H1 (cell line): ENCODE data around the gene TIAM2. TPM values are rescaled to one million over a fixed set of nuclear protein-coding genes. Genes with fewer than 3 reads are reported as not detected.

Experiments
- CTCF ChIA-PET: fragments of 300-600 bp; sonication (Branson Sonifier 250); formaldehyde crosslinking; loops from one replicate; lab custom pipeline; 2021; ENCODE audit not compliant: partially characterized antibody; lab: Charles Lee
- POLR2A ChIA-PET: fragments of 300-600 bp; sonication (Branson Sonifier 250); formaldehyde crosslinking; loops from one replicate; lab custom pipeline; 2021; ENCODE audit warnings: inconsistent platforms; ENCODE audit not compliant: partially characterized antibody; lab: Charles Lee
- DNase-seq, 2 experiments: peaks; one replicate each; pipeline versions ENCODE4 v3.0.0 to v3.0.0-alpha.2; 2010 to 2022; ENCODE audit warnings: low spot score in 2 of 2, low read depth in 1 of 2, mixed read lengths in 1 of 2
- FAIRE-seq: peaks from 2 replicates; lab custom pipeline; 2011; peaks lifted over from hg19 to GRCh38; lab: Jason Lieb, UNC
- H2AFZ ChIP-seq: 2 replicates; pipeline ENCODE4 v1.8.1; 2012; ENCODE audit warnings: low read length, inconsistent platforms
- H2AK5ac ChIP-seq: 2 replicates; pipeline ENCODE4 v1.6.1; 2013; ENCODE audit warnings: low read depth, low read length
- H2BK120ac ChIP-seq: replicated peaks from 2 replicates; pipeline ENCODE3; 2013; ENCODE audit warnings: low read depth, low read length, inconsistent platforms
- H2BK12ac ChIP-seq: 2 replicates; pipeline ENCODE4 v1.6.1; 2013; ENCODE audit warnings: low read depth, low read length
- H2BK15ac ChIP-seq: 2 replicates; pipeline ENCODE4 v1.6.1; 2013; ENCODE audit warnings: low read length
- H2BK20ac ChIP-seq: 2 replicates; pipeline ENCODE4 v1.6.1; 2013; ENCODE audit warnings: low read length
- H2BK5ac ChIP-seq: 2 replicates; pipeline ENCODE4 v1.6.1; 2013; ENCODE audit warnings: low read depth, low read length
- H3K14ac ChIP-seq: 2 replicates; pipeline ENCODE4 v1.6.1; 2013; ENCODE audit warnings: inconsistent platforms; ENCODE audit not compliant: insufficient read length
- H3K18ac ChIP-seq: 2 replicates; pipeline ENCODE4 v1.6.1; 2013; ENCODE audit warnings: low read length; ENCODE audit errors: extremely low read depth
- H3K23ac ChIP-seq: 2 replicates; pipeline ENCODE4 v1.6.1; 2013; ENCODE audit warnings: inconsistent platforms; ENCODE audit not compliant: insufficient read length
- H3K23me2 ChIP-seq: 2 replicates; pipeline ENCODE4 v1.6.1; 2013; ENCODE audit warnings: low read depth, low read length
- H3K27ac ChIP-seq: 2 replicates; pipeline ENCODE4 v1.6.1; 2011; ENCODE audit warnings: low read depth, low read length, inconsistent platforms
- H3K27me3 ChIP-seq, 4 experiments: replicated peaks in 1 of 4; 1 replicate in 1 of 4; 2 replicates in 3 of 4; pipeline versions ENCODE4 v1.6.1 to v1.8.1; 2011 to 2013; ENCODE audit warnings: low read length in 3 of 4, mild to moderate bottlenecking in 3 of 4, inconsistent platforms in 2 of 4, mixed read lengths in 2 of 4, moderate library complexity in 1 of 4; ENCODE audit not compliant: control insufficient read depth in 3 of 4, insufficient read depth in 3 of 4; ENCODE audit errors: extremely low read depth in 1 of 4
- H3K36me3 ChIP-seq, 4 experiments: 2 replicates each; pipeline versions ENCODE4 v1.6.1 to v1.8.1; 2011 to 2013; ENCODE audit warnings: mild to moderate bottlenecking in 4 of 4, low read length in 3 of 4, moderate library complexity in 2 of 4, control low read depth in 1 of 4, inconsistent platforms in 1 of 4; ENCODE audit not compliant: insufficient read depth in 4 of 4, control insufficient read depth in 2 of 4
- H3K4ac ChIP-seq: replicated peaks from 2 replicates; pipeline ENCODE3; 2013; ENCODE audit warnings: low read length, low read depth, mixed read lengths, inconsistent platforms; ENCODE audit not compliant: insufficient read length
- H3K4me1 ChIP-seq, 4 experiments: replicated peaks in 1 of 4; 1 replicate in 1 of 4; 2 replicates in 3 of 4; pipeline versions ENCODE4 v1.6.1 to v1.8.1; 2011 to 2013; ENCODE audit warnings: low read length in 3 of 4, inconsistent platforms in 2 of 4, mixed read lengths in 1 of 4; ENCODE audit not compliant: insufficient read depth in 4 of 4, control insufficient read depth in 3 of 4
- H3K4me2 ChIP-seq, 2 experiments: 2 replicates each; pipeline versions ENCODE4 v1.6.1 to v1.8.1; 2011 to 2013; ENCODE audit warnings: low read depth in 2 of 2, low read length in 2 of 2, control low read depth in 1 of 2, inconsistent platforms in 1 of 2, mild to moderate bottlenecking in 1 of 2; ENCODE audit not compliant: insufficient read depth in 1 of 2
- H3K4me3 ChIP-seq, 4 experiments: fragments of 200-600, 300-600 bp in 1 of 4; sonication (generic), shearing (Covaris generic), sonication (Bioruptor Twin) in 1 of 4; 2 replicates each; pipeline versions ENCODE4 v1.5.1 to v1.8.1; 2011 to 2016; ENCODE audit warnings: low read length in 4 of 4, low read depth in 3 of 4, control low read depth in 2 of 4, inconsistent platforms in 2 of 4, mild to moderate bottlenecking in 2 of 4, mixed read lengths in 1 of 4, moderate library complexity in 1 of 4; ENCODE audit not compliant: insufficient read depth in 2 of 4; ENCODE audit errors: extremely low read depth in 1 of 4
- H3K56ac ChIP-seq: replicated peaks from 2 replicates; pipeline ENCODE3; 2013; ENCODE audit warnings: low read depth, mild to moderate bottlenecking, mixed read lengths, low read length, inconsistent platforms; ENCODE audit not compliant: insufficient read length
- H3K79me1 ChIP-seq: 2 replicates; pipeline ENCODE4 v1.6.1; 2013; ENCODE audit warnings: low read depth, low read length, control low read depth
- H3K79me2 ChIP-seq, 2 experiments: 2 replicates each; pipeline versions ENCODE4 v1.6.1 to v1.8.1; 2012 to 2013; ENCODE audit warnings: low read length in 2 of 2, mild to moderate bottlenecking in 2 of 2, inconsistent platforms in 1 of 2; ENCODE audit not compliant: insufficient read depth in 2 of 2, control insufficient read depth in 1 of 2
- H3K9ac ChIP-seq, 4 experiments: replicated peaks in 1 of 4; 1 replicate in 1 of 4; 2 replicates in 3 of 4; pipeline versions ENCODE4 v1.6.1 to v1.8.1; 2011 to 2013; ENCODE audit warnings: low read depth in 3 of 4, low read length in 3 of 4, control low read depth in 2 of 4, mild to moderate bottlenecking in 2 of 4, moderate library complexity in 2 of 4, inconsistent platforms in 1 of 4; ENCODE audit errors: extremely low read depth in 1 of 4
- H3K9me3 ChIP-seq, 2 experiments: 2 replicates each; pipeline versions ENCODE4 v1.6.1 to v1.8.1; 2012 to 2013; ENCODE audit warnings: mild to moderate bottlenecking in 2 of 2, moderate library complexity in 2 of 2, control low read depth in 1 of 2, inconsistent platforms in 1 of 2, low read depth in 1 of 2, low read length in 1 of 2, mixed read lengths in 1 of 2; ENCODE audit not compliant: insufficient read depth in 2 of 2
- H4K20me1 ChIP-seq, 2 experiments: replicated peaks in 1 of 2; 2 replicates each; pipeline versions ENCODE3 to v1.8.1; 2011 to 2013; ENCODE audit warnings: inconsistent platforms in 2 of 2, low read length in 2 of 2, mild to moderate bottlenecking in 1 of 2; ENCODE audit not compliant: insufficient read depth in 2 of 2, control insufficient read depth in 1 of 2
- H4K5ac ChIP-seq: 2 replicates; pipeline ENCODE4 v1.6.1; 2013; ENCODE audit warnings: low read length, low read depth, mixed read lengths, inconsistent platforms; ENCODE audit not compliant: insufficient read length
- H4K8ac ChIP-seq: 2 replicates; pipeline ENCODE4 v1.8.0; 2013; ENCODE audit warnings: mild to moderate bottlenecking, moderate library complexity, low read length, inconsistent platforms; ENCODE audit not compliant: insufficient read depth; ENCODE audit errors: extremely low read depth
- H4K91ac ChIP-seq: replicated peaks from 2 replicates; pipeline ENCODE3; 2013; ENCODE audit warnings: low read length, mixed read lengths, inconsistent platforms; ENCODE audit not compliant: insufficient read length
- BCL11A ChIP-seq, 2 experiments: IDR thresholded peaks; one replicate each; pipeline ENCODE4 v1.6.1; 2011; ENCODE audit warnings: low read depth in 2 of 2, low read length in 2 of 2, mild to moderate bottlenecking in 2 of 2
- CBX5 ChIP-seq: fragments of 300-800, 300-1000 bp; sonication (generic); IDR thresholded peaks from 2 replicates; pipeline ENCODE4 v1.7.1; 2016; ENCODE audit warnings: antibody characterized with exemption, low read length, low read depth
- CEBPB ChIP-seq: IDR thresholded peaks from 2 replicates; pipeline ENCODE4 v1.6.1; 2012; ENCODE audit warnings: low read depth, low read length
- EP300 ChIP-seq, 2 experiments: IDR thresholded peaks; 1 replicate in 1 of 2; 2 replicates in 1 of 2; pipeline ENCODE4 v1.6.1; 2011 to 2012; ENCODE audit warnings: low read depth in 2 of 2, low read length in 2 of 2, mild to moderate bottlenecking in 2 of 2, borderline replicate concordance in 1 of 2, inconsistent platforms in 1 of 2, moderate library complexity in 1 of 2
- HDAC2 ChIP-seq, 2 experiments: fragments of 300-600 bp in 1 of 2; sonication (generic) in 1 of 2; IDR thresholded peaks; 2 replicates each; pipeline ENCODE4 v1.6.1; 2011 to 2012; ENCODE audit warnings: low read depth in 2 of 2, low read length in 2 of 2, mild to moderate bottlenecking in 2 of 2, moderate library complexity in 2 of 2, borderline replicate concordance in 1 of 2, inconsistent platforms in 1 of 2
- HDAC6 ChIP-seq: IDR thresholded peaks from one replicate; pipeline ENCODE4 v1.7.1; 2012; ENCODE audit warnings: low read depth, mild to moderate bottlenecking, inconsistent platforms, low read length, moderate library complexity
- JUND ChIP-seq: IDR thresholded peaks from 2 replicates; pipeline ENCODE4 v1.6.1; 2011; ENCODE audit warnings: mild to moderate bottlenecking, improper control_type of control experiment, low read length
- KDM1A ChIP-seq: fragments of 200-600, 300-600 bp; sonication (generic); IDR thresholded peaks from 2 replicates; pipeline ENCODE4 v1.7.1; 2016; ENCODE audit warnings: mild to moderate bottlenecking, low read length, borderline replicate concordance
- KDM5A ChIP-seq: fragments of 200-600 bp; IDR thresholded peaks from 2 replicates; pipeline ENCODE4 v1.7.1; 2012; ENCODE audit warnings: mild to moderate bottlenecking, low read length, inconsistent platforms, mixed read lengths
- RBBP5 ChIP-seq: IDR thresholded peaks from 2 replicates; pipeline ENCODE4 v1.7.1; 2012; ENCODE audit warnings: low read depth, mild to moderate bottlenecking, inconsistent platforms, low read length, moderate library complexity, borderline replicate concordance
- RFX5 ChIP-seq: IDR thresholded peaks from 2 replicates; pipeline ENCODE4 v1.6.1; 2011; ENCODE audit warnings: low read depth, low read length, improper control_type of control experiment, borderline replicate concordance
- SIX5 ChIP-seq: IDR thresholded peaks from 2 replicates; pipeline ENCODE4 v1.6.1; 2011; ENCODE audit warnings: mild to moderate bottlenecking, low read depth, low read length
- TBP ChIP-seq: IDR thresholded peaks from 2 replicates; pipeline ENCODE4 v1.6.1; 2011; ENCODE audit warnings: low read depth, low read length, improper control_type of control experiment
- ZNF274 ChIP-seq: IDR thresholded peaks from 2 replicates; pipeline ENCODE4 v1.7.0; 2012; ENCODE audit warnings: low read length, borderline replicate concordance; ENCODE audit errors: extremely low read depth
- WGBS, 2 experiments: shearing (Covaris generic) in 1 of 2; methylation state at CpG; one replicate each; pipeline versions ENCODE4 v1.1.6 to v1.1.7; 2013 to 2015; ENCODE audit warnings: low lambda C conversion rate in 2 of 2, mixed read lengths in 2 of 2, inconsistent platforms in 1 of 2, low coverage in 1 of 2, missing lambda C conversion rate in 1 of 2; ENCODE audit not compliant: insufficient replicate concordance in 2 of 2, insufficient coverage in 1 of 2, insufficient read length in 1 of 2; ENCODE audit errors: extremely low coverage in 1 of 2, missing lambda C conversion rate in 1 of 2; 5-methylcytosine and 5-hydroxymethylcytosine counted together
- polyA plus RNA-seq, 7 experiments: library from polyadenylated mRNA; depleted of rRNA in 3 of 7; stranded (reverse) in 5 of 7; unstranded in 2 of 7; fragments of >200 nt in 5 of 7; fragments of 200-250 nt in 2 of 7; gene quantifications; 1 replicate in 5 of 7; 2 replicates in 1 of 7; 4 replicates in 1 of 7; pipeline versions ENCODE4 v1.2.1 to v1.2.3, GENCODE V29; 2011 to 2013; ENCODE audit warnings: missing spikeins in 2 of 7, mixed read lengths in 2 of 7
- total RNA-seq: library from RNA; stranded (reverse); fragmentation: NEBNext Ultra II Directional; extraction: Animal tissue kit (Norgen Biotek cat#: 25700); gene quantifications from 2 replicates; pipeline ENCODE4 v1.2.1, GENCODE V29; 2021

The TIAM2 gene
- total and polyA plus RNA-seq, 2 of the 8 experiments (the other 6 are each of a cell fraction or from before 2014, with no cell fraction given) = 7.4 to 23.9 TPM

DNA sequence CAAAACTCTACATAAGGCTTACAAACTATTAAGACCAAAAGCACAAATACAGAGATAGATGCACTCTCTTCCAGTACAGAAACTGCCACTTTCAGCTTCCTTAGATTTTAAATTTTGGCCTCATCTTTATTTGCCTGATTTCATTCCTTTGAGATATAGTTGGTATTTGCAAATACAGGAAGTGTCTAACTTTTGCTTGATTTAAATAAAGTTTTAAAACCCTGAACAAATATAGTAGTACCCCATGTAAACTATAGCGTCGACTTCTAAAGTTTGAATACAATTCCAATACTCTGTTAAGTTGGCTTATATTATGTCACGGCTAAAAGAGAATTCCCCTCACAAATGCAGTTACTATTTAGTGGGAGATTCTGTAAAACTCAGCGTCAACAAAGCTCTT is 267.5 kb downstream of the TIAM2 start:
- H3K14ac ChIP-seq = no peak overlapping the region
- no peak overlapping the region for H4K5ac ChIP-seq
- no peak overlapping the region for H2AK5ac ChIP-seq
- H3K4me1 ChIP-seq = peaks cover 0 to 7% (median 3%) of the 10 kb centered on the region in 4 experiments; a peak in 4 of 7 replicates
- no peak overlapping the region for H3K27ac ChIP-seq
- peaks cover 6 to 38% (median 26%) of the 10 kb centered on the region in 4 experiments for H3K36me3 ChIP-seq
- DNase-seq (no peak), FAIRE-seq (no peak)
- WGBS, 2 experiments = 94% methylated on average over 4 of the region's 4 CpGs; no CpG with 5 or more reads in 1 of the 2 experiments
- POLR2A ChIA-PET = interaction anchor here (0.6 to 1.4 kb wide), 2 partner anchors 21 to 249 kb away, joined by 3 read pairs; no protein-coding TSS in a partner anchor
- H3K9me3 ChIP-seq = peaks cover 0 to 3% of the 10 kb centered on the region in 2 experiments; a peak in 2 of 4 replicates
- H3K4ac ChIP-seq = no peak overlapping the region
- no peak overlapping the region for H3K18ac ChIP-seq
- H2BK12ac ChIP-seq = no peak overlapping the region
- H3K4me2 ChIP-seq = no peak overlapping the region
- TF ChIP-seq RFX5 (no peak), HDAC6 (no peak), HDAC2 (IDR thresholded peaks at IDR 0.05; ENCODE audit: borderline replicate concordance in 1 of 2, low read depth in 2 of 2, low read length in 2 of 2) (no peak), JUND (no peak), BCL11A (IDR thresholded peaks at IDR 0.05; ENCODE audit: low read depth in 2 of 2, low read length in 2 of 2) (no peak), CBX5 (no peak), RBBP5 (no peak), CEBPB (no peak), SIX5 (no peak), KDM1A (no peak), EP300 (IDR thresholded peaks at IDR 0.05; ENCODE audit: borderline replicate concordance in 1 of 2, low read depth in 2 of 2, low read length in 2 of 2) (no peak), KDM5A (no peak), ZNF274 (no peak), TBP (no peak)
- TF ChIP-seq, all 59 proteins: peak for 0
- Histone ChIP-seq H3K79me1 (no peaks in the 10 kb centered on the region), H3K79me2 (peaks cover 3 to 4% of the 10 kb centered on the region in 2 experiments; a peak in 1 of 4 replicates), H2BK120ac (no peak overlapping the region), H3K23ac (no peak overlapping the region), H2BK15ac (no peak overlapping the region), H3K9ac (no peak overlapping the region), H4K20me1 (peaks cover 2 to 3% of the 10 kb centered on the region in 2 experiments), H4K8ac (no peak overlapping the region), H3K23me2 (no peaks in the 10 kb centered on the region), H3K56ac (no peak overlapping the region), H2BK5ac (no peak overlapping the region), H2BK20ac (no peak overlapping the region), H4K91ac (no peak overlapping the region), H3K4me3 (no peak overlapping the region), H3K27me3 (no peaks in the 10 kb centered on the region), H2AFZ (no peak overlapping the region)
- CTCF ChIA-PET = interaction anchor here (0.8 to 6.4 kb wide), 10 partner anchors 8 to 395 kb away, joined by 3 to 72 read pairs (median 4); no protein-coding TSS in a partner anchor
